Measurements from ENCODE around the gene ZNF221.

Gene ZNF221
- 0 to 1.2 (median 0.78) reads per million in 3 donors for total RNA-seq

DNA sequence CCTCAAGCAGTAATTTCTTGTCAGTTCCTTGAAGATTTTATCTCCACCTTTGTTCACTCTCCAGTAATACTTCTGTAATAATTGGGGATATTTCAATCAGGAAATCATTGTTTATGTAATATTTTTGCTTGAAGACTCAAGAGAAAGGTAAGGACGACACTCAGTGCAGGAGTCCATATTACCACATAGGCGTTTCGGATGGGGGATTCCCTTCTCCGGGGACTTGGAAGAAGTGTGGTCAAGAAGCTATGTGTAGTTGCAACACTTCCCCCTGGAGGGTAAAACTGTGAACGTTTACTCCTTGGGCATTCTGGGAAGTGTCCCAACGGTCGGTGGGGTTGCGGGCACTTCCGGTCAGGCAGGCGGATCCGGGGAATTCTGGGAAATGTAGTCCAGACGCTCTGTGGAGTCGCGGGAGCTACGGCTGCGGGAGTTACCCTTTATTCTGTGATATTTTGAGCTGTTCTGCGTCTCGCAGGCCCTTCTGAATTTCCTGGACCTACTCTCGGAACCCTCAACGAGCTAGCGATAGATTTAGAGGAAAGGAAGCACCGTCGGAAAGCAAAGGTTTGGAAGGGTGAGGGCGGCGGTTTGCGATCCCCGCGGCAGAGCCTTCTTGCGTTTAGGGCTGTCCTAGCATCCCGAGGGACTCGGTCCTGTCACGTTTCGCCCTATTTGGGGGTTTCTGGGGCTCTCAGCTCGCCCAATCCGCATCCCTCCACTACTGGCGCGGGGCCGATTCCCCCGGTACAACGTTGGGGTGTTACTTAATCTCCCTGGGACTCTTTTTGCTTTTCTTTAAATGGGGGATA, at the start of gene ZNF221:
Gene ZNF221 (plus strand): TSS at position 395 of the 812 bp plus-strand sequence. CDS start 11,499 bp downstream, outside the sequence.
- Histone ChIP-seq H3K4me3 (ENCODE audit: insufficient read depth, low read depth, low read length, poor library complexity, severe bottlenecking) (peak within 1 kb of the TSS; percentile 65), H3K27ac (ENCODE audit: insufficient read depth, low read length, poor library complexity, severe bottlenecking) (no peak within 1 kb of the TSS), H3K36me3 (ENCODE audit: control insufficient read depth, insufficient read depth, low read length) (no peaks in the 10 kb centered on the region), H3K9me3 (ENCODE audit: control insufficient read depth, low read length) (no peaks in the 10 kb centered on the region), H3K4me1 (ENCODE audit: control insufficient read depth, insufficient read depth, low read length, poor library complexity, severe bottlenecking) (no peaks in the 10 kb centered on the region), H3K27me3 (replicated peaks; ENCODE audit: control insufficient read depth, insufficient read depth, low read length, poor library complexity, severe bottlenecking) (no peaks in the 10 kb centered on the region)
- DNase-seq: peak; percentile 0 to 49 (median 9)

DNA sequence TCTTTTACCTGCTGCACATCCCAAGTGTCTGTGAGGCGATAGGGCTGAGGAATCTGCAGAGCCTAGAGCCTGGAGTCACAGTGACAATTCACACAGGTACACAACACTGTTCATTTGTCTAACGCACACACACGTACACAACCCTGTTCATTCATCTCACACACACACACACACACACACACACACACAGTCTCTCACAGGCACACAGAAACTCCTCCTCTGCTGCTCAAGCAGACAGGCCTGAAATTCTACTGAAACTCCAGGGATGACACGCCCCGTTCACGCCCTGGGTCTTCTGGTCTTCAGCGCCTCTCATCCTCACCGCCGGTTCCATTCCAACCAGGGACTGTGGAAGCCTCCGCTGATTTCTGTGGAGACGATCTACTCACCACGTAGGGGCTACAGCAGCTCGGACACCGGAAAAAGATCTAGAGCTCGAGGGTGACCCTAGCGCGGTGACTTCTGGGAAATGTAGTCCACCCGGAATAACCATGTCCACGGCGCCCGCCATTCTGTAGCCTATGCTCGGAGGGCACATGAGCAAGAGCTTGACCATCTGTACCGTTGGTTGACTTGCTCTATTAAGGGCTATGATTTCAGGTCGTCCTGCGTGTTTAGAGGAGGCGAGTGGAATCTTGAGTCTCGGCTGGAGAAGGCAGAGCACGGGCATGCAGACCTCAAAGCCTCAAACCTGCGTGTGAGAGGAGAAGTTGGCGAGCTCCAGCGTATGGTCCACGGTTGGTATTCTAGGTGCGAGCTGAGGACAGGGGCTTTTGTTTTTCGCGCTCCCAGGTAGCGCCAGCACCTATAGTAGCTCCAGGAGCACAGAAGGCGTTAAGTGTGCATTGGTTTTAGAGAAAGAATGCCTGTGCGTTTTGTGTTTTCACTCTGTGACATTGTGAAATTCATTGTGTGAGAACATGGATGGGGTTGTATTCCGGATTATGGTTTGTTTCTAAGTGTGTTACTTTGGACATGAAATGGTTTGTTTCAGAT, 49.3 kb upstream of the ZNF221 start:
- H3K4me1 ChIP-seq (ENCODE audit: control insufficient read depth, insufficient read depth, low read length, poor library complexity, severe bottlenecking): no peaks in the 10 kb centered on the region
- peak overlapping the region; percentile 64 for H3K4me3 ChIP-seq (ENCODE audit: insufficient read depth, low read depth, low read length, poor library complexity, severe bottlenecking)
- H3K27me3 ChIP-seq (replicated peaks; ENCODE audit: control insufficient read depth, insufficient read depth, low read length, poor library complexity, severe bottlenecking): no peaks in the 10 kb centered on the region
- DNase-seq: peak; percentile 22 to 47 (median 24)
- no peaks in the 10 kb centered on the region for H3K36me3 ChIP-seq (ENCODE audit: control insufficient read depth, insufficient read depth, low read length)
- peaks cover 6% of the 10 kb centered on the region for H3K9me3 ChIP-seq (ENCODE audit: control insufficient read depth, low read length)
- H3K27ac ChIP-seq (ENCODE audit: insufficient read depth, low read length, poor library complexity, severe bottlenecking): no peak overlapping the region

DNA sequence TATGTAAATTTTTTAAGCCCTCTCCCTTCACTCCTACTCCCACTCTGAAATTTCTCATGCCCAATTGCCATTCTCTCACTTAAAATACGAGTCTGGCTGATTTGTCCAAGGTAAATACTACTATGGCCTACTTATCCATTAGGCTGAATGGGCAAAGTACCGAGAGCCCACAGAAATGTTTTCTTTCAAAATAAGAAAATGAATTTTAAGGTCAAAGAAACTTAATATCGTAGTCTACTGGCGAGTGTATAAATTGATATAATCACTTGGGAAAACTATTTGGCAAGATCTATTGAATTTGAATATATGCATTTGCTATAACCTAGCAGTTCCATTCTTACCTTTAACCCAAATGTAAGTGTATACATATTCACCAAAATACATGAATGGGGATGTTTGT, 48.6 kb upstream of the ZNF221 start:
- Histone ChIP-seq H3K4me3 (ENCODE audit: insufficient read depth, low read depth, low read length, poor library complexity, severe bottlenecking) (peak overlapping the region; percentile 64), H3K9me3 (ENCODE audit: control insufficient read depth, low read length) (peaks cover 11% of the 10 kb centered on the region), H3K4me1 (ENCODE audit: control insufficient read depth, insufficient read depth, low read length, poor library complexity, severe bottlenecking) (no peaks in the 10 kb centered on the region), H3K36me3 (ENCODE audit: control insufficient read depth, insufficient read depth, low read length) (no peaks in the 10 kb centered on the region), H3K27ac (ENCODE audit: insufficient read depth, low read length, poor library complexity, severe bottlenecking) (no peak overlapping the region), H3K27me3 (replicated peaks; ENCODE audit: control insufficient read depth, insufficient read depth, low read length, poor library complexity, severe bottlenecking) (no peaks in the 10 kb centered on the region)
- no peak for DNase-seq

DNA sequence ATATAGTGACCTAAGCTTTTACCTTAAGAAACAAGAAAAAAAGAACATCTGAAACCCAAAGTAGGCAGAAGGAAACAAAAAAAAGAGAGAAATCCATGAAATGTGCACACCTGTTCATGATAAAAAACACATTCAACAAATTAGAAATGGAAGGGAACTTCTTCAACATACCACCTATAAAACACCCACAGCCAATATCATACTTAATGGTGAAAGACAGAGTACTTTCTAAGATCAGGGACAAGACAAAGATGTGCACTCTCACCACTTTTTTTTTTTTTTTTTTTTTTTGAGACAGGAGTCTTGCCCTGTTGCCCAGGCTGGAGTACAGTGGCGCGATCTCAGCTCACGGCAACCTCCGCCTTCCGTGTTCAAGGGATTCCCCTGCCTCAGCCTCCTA, 45.1 kb upstream of the ZNF221 start:
- Histone ChIP-seq H3K4me1 (ENCODE audit: control insufficient read depth, insufficient read depth, low read length, poor library complexity, severe bottlenecking) (no peaks in the 10 kb centered on the region), H3K4me3 (ENCODE audit: insufficient read depth, low read depth, low read length, poor library complexity, severe bottlenecking) (no peak overlapping the region), H3K36me3 (ENCODE audit: control insufficient read depth, insufficient read depth, low read length) (no peaks in the 10 kb centered on the region), H3K9me3 (ENCODE audit: control insufficient read depth, low read length) (peaks cover 38% of the 10 kb centered on the region), H3K27me3 (replicated peaks; ENCODE audit: control insufficient read depth, insufficient read depth, low read length, poor library complexity, severe bottlenecking) (no peaks in the 10 kb centered on the region), H3K27ac (ENCODE audit: insufficient read depth, low read length, poor library complexity, severe bottlenecking) (no peak overlapping the region)
- no peak for DNase-seq

DNA sequence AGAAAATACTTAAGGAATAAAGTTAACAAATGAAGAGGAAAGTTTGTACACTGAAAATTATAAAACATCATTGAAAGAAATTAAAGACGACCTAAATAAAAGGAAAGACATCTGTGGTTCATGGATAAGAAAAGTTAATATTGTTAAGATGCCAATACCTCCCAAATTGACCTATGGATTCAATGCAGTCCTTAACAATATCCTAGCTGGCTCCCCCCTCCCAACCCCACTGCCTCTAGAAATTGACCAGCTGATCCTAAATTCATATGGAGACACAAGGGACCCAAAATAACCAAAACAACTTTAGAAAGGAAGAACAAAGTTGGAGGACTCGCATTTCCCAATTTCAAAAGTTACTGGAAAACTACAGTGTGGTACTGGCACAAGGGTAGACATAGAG, 44.3 kb upstream of the ZNF221 start:
- H3K36me3 ChIP-seq (ENCODE audit: control insufficient read depth, insufficient read depth, low read length): no peaks in the 10 kb centered on the region
- H3K27ac ChIP-seq (ENCODE audit: insufficient read depth, low read length, poor library complexity, severe bottlenecking): no peak overlapping the region
- peaks cover 46% of the 10 kb centered on the region for H3K9me3 ChIP-seq (ENCODE audit: control insufficient read depth, low read length)
- no peak overlapping the region for H3K4me3 ChIP-seq (ENCODE audit: insufficient read depth, low read depth, low read length, poor library complexity, severe bottlenecking)
- no peaks in the 10 kb centered on the region for H3K27me3 ChIP-seq (replicated peaks; ENCODE audit: control insufficient read depth, insufficient read depth, low read length, poor library complexity, severe bottlenecking)
- no peaks in the 10 kb centered on the region for H3K4me1 ChIP-seq (ENCODE audit: control insufficient read depth, insufficient read depth, low read length, poor library complexity, severe bottlenecking)
- DNase-seq: no peak

DNA sequence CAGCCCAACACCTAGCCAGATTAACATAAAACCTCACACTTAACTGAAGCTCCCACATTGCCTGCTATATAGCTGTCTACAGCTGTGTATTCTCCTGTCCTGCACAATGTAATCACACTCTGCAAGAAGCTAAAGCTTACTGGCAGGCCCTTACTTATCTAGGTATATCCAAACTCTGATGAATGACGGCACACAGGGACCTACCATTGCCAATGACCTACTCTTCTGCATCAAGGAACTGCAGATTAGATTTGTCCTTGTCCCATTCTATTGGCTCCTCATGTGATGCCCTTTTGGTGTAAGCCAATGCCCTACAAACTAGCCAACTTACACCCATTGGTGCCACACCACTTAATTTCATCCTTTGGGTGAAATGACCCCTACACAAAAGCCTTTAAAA, 42.4 kb upstream of the ZNF221 start:
- no peaks in the 10 kb centered on the region for H3K27me3 ChIP-seq (replicated peaks; ENCODE audit: control insufficient read depth, insufficient read depth, low read length, poor library complexity, severe bottlenecking)
- no peaks in the 10 kb centered on the region for H3K4me1 ChIP-seq (ENCODE audit: control insufficient read depth, insufficient read depth, low read length, poor library complexity, severe bottlenecking)
- H3K4me3 ChIP-seq (ENCODE audit: insufficient read depth, low read depth, low read length, poor library complexity, severe bottlenecking): no peak overlapping the region
- peaks cover 62% of the 10 kb centered on the region for H3K9me3 ChIP-seq (ENCODE audit: control insufficient read depth, low read length)
- no peak for DNase-seq
- no peak overlapping the region for H3K27ac ChIP-seq (ENCODE audit: insufficient read depth, low read length, poor library complexity, severe bottlenecking)
- peaks cover under 1% of the 10 kb centered on the region for H3K36me3 ChIP-seq (ENCODE audit: control insufficient read depth, insufficient read depth, low read length)

DNA sequence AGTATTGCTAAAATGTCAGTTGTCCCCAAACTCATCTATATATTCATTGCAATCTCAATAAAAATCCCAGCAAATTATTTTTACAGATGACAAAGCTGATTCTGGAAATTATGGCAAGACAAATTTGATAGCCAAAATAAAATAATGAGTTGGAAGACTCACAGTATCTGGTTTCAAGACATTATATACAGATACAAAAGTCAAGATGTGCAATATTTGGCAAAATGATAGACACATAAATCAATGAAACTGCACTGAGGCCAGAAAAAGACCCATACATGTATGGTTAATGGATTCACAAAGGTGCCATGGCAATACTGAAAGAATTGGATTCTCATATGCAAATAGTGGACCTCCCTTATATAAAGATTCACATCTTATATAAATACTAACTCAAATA, 40.1 kb upstream of the ZNF221 start:
- Histone ChIP-seq H3K27me3 (replicated peaks; ENCODE audit: control insufficient read depth, insufficient read depth, low read length, poor library complexity, severe bottlenecking) (no peaks in the 10 kb centered on the region), H3K27ac (ENCODE audit: insufficient read depth, low read length, poor library complexity, severe bottlenecking) (no peak overlapping the region), H3K4me1 (ENCODE audit: control insufficient read depth, insufficient read depth, low read length, poor library complexity, severe bottlenecking) (no peaks in the 10 kb centered on the region), H3K4me3 (ENCODE audit: insufficient read depth, low read depth, low read length, poor library complexity, severe bottlenecking) (no peak overlapping the region), H3K36me3 (ENCODE audit: control insufficient read depth, insufficient read depth, low read length) (peaks cover 22% of the 10 kb centered on the region), H3K9me3 (ENCODE audit: control insufficient read depth, low read length) (peaks cover 83% of the 10 kb centered on the region)
- no peak for DNase-seq

DNA sequence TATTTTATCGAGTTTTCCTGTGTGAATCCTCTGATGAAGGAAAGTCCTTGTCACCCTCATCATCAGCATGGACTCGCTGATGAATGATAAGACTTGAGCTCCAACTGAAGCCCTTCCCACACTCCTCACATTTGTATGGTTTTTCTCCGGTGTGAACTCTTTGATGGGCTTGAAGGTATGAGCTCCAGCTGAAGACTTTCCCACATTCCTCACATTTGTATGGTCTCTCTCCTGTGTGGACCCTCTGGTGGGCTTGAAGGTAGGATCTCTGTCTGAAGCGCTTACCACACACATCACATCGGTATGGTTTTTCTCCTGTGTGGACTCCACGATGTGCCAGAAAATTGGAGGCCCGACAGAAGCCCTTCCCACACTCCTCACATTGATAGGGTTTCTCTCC, 37.6 kb upstream of the ZNF221 start:
- Histone ChIP-seq H3K27me3 (replicated peaks; ENCODE audit: control insufficient read depth, insufficient read depth, low read length, poor library complexity, severe bottlenecking) (no peaks in the 10 kb centered on the region), H3K4me1 (ENCODE audit: control insufficient read depth, insufficient read depth, low read length, poor library complexity, severe bottlenecking) (no peaks in the 10 kb centered on the region), H3K9me3 (ENCODE audit: control insufficient read depth, low read length) (peaks cover 78% of the 10 kb centered on the region), H3K4me3 (ENCODE audit: insufficient read depth, low read depth, low read length, poor library complexity, severe bottlenecking) (no peak overlapping the region), H3K27ac (ENCODE audit: insufficient read depth, low read length, poor library complexity, severe bottlenecking) (no peak overlapping the region), H3K36me3 (ENCODE audit: control insufficient read depth, insufficient read depth, low read length) (peaks cover 47% of the 10 kb centered on the region)
- DNase-seq: no peak

DNA sequence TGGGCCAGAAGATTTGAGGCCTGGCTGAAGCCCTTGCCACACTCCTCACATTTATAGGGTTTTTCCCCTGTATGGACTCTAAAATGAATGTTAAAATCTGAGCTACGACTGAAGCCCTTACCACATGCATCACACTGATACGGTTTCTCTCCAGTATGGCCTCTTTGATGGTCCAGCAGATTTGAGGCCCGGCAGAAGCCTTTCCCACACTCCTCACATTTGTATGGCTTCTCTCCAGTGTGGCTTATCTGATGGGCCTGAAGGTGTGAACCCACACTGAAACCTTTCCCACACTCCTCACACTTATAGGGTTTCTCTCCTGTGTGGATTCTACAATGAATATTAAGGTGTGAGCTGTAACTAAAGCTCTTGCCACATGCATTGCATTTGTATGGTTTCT, 37.0 kb upstream of the ZNF221 start:
- H3K4me1 ChIP-seq (ENCODE audit: control insufficient read depth, insufficient read depth, low read length, poor library complexity, severe bottlenecking): no peaks in the 10 kb centered on the region
- H3K4me3 ChIP-seq (ENCODE audit: insufficient read depth, low read depth, low read length, poor library complexity, severe bottlenecking): no peak overlapping the region
- H3K9me3 ChIP-seq (ENCODE audit: control insufficient read depth, low read length): peaks cover 80% of the 10 kb centered on the region
- no peak for DNase-seq
- peaks cover 54% of the 10 kb centered on the region for H3K36me3 ChIP-seq (ENCODE audit: control insufficient read depth, insufficient read depth, low read length)
- no peak overlapping the region for H3K27ac ChIP-seq (ENCODE audit: insufficient read depth, low read length, poor library complexity, severe bottlenecking)
- no peaks in the 10 kb centered on the region for H3K27me3 ChIP-seq (replicated peaks; ENCODE audit: control insufficient read depth, insufficient read depth, low read length, poor library complexity, severe bottlenecking)

DNA sequence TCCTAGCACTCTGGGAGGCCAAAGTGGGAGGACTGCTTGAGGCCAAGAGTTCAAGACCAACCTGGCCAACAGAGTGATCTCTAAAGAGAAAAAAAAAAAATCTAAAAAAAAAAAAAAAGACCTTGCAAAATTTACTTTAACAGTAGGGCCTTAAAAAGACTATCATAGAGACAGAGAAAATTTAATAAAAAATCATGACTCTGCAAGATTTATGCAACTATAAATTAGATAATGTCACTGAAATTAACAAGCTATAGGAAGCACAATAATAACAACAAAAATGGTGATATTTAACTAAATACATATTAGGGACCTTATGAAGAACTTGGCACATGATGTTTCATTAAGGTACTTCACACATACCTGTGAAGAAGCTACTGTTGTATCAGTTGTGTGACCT, 27.2 kb upstream of the ZNF221 start:
- Histone ChIP-seq H3K36me3 (ENCODE audit: control insufficient read depth, insufficient read depth, low read length) (peaks cover 89% of the 10 kb centered on the region), H3K4me3 (ENCODE audit: insufficient read depth, low read depth, low read length, poor library complexity, severe bottlenecking) (no peak overlapping the region), H3K9me3 (ENCODE audit: control insufficient read depth, low read length) (peaks cover 5% of the 10 kb centered on the region), H3K27me3 (replicated peaks; ENCODE audit: control insufficient read depth, insufficient read depth, low read length, poor library complexity, severe bottlenecking) (no peaks in the 10 kb centered on the region), H3K27ac (ENCODE audit: insufficient read depth, low read length, poor library complexity, severe bottlenecking) (no peak overlapping the region), H3K4me1 (ENCODE audit: control insufficient read depth, insufficient read depth, low read length, poor library complexity, severe bottlenecking) (no peaks in the 10 kb centered on the region)
- DNase-seq: no peak

Measured in effector memory CD4-positive, alpha-beta T cell (primary cell).